ENCODE measurements around the gene ZMAT1. TPM values are rescaled to one million over a fixed set of nuclear protein-coding genes. Genes with fewer than 3 reads are reported as not detected.
"Not testable (repeated sequence)": the region's sequence is repeated elsewhere in the genome, so short reads cannot be mapped to it uniquely, and the experiment has no call there.

ZMAT1 gene
- 10 to 100 TPM; 35.4 to 38.9 TPM for total RNA-seq
- polyA plus RNA-seq, result 1 to 10 TPM; 3.5 to 4.5 (median 4.3) TPM
- total RNA-seq, result 5.0 to 34.9 (median 27.0) reads per million in 6 experiments

DNA sequence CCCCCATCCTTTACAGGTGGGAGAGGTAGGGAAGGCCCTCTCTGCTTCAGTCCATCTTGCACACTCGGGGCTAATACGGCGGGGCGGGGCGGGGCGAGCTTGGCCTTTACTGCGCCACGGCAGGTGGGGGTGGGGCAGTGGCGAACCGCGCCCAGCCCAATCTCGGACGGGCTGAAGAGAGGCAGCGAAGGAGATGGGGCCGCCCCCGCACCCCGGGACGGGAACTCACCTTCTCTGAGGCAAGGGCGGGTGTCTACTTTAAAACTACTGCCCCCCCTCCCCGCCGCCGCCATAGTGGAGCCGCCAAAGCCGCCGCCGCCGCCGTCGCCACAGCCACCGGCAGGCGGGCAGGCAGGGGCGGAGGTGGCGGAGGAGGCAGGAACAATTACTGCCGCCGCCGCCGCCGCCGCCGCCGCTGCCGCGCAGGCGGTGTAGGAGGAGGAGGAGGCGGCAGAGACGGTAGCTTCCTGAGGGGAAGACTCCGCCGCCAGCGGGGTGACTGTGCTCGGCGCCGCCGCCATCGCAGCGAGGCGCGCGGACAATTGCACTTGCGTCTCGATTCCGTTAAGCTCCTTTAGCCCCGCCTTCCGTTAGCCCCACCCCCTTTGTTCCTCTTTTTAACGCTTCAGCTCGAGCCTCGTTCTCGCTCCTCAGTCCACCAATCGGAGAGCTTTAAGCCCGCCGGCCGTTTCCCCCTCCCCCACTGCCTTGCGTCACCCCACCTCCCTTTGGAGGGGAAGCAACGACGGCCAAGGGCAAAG lies at the start of gene ZMAT1:
ZMAT1 (minus strand) TSS at position 540 of the 761 bp plus-strand sequence; CDS start at position 521, 19 bp downstream.
- peak within 1 kb of the TSS; percentile 88 to 94 (median 92) for H3K4me3 Mint-ChIP-seq
- H3K4me1 Mint-ChIP-seq, result peaks cover 16 to 30% (median 22%) of the 10 kb centered on the region in 4 donors
- DNase-seq (peak; percentile 72 to 97 (median 88)), ATAC-seq (peak; percentile 83 to 85)
- H3K27ac Mint-ChIP-seq, result peak within 1 kb of the TSS; percentile 95 to 99 (median 97)
- H3K9me3 Mint-ChIP-seq, result peaks cover 0 to 4% (median 0%) of the 10 kb centered on the region in 9 donors
- peaks cover 0 to 4% (median 0%) of the 10 kb centered on the region in 3 donors for H3K36me3 Mint-ChIP-seq
- H3K27me3 Mint-ChIP-seq, result peaks cover 0 to 2% (median 0%) of the 10 kb centered on the region in 5 donors
- POLR2A ChIA-PET, result interaction anchor here (0.6 to 1.8 kb wide), 15 partner anchors 28 to 1755 kb away, joined by 3 to 16 read pairs (median 5); partner anchors contain the start of genes ARMCX2, ARMCX5, BEX5 and CSTF2

DNA sequence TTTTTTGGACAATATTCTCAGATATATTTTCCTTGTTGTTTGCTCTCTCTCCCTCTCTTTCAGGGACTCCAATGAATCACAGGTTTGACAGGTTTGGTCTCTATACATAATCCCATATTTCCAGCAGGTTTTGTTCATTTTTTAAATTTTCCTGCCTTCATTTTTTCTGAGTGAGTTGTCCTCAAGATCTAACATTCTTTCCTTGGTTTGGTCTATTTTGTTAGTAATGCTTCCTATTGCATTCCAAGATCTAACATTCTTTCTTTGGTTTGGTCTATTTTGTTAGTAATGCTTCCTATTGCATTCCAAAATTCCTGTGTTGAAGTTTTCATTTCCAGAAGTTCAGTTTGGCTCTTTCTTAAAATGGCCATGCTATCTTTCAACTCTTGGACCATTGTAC lies 45.3 kb upstream of the ZMAT1 start:
- Mint-ChIP-seq H3K36me3 (no peaks in the 10 kb centered on the region), H3K9me3 (peaks cover 0 to 21% (median 0%) of the 10 kb centered on the region in 9 donors), H3K4me1 (no peaks in the 10 kb centered on the region), H3K27ac (no peak overlapping the region), H3K27me3 (peaks cover 0 to 7% (median 2%) of the 10 kb centered on the region in 5 donors), H3K4me3 (no peak overlapping the region)
- no peak for DNase-seq
- ATAC-seq, result no peak
- POLR2A ChIA-PET, result no interaction called here

DNA sequence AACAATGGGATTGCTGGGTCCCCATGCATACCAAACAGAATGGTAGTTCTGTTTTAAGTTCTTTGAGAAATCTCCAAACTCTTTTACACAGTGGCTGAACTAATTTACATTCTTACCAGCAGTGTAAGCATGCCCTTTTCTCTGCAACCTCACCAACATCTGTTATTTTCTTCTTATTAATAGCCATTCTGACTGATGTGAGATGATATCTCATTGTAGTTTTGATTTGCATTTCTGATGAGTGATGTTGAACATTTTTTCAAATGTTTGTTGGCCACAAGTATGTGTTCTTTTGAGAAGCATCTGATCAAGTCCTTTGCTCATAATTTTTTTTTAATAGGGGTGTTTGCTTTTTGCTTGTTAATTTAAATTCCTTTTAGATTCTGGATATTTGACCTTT lies 41.2 kb upstream of the ZMAT1 start:
- H3K4me1 Mint-ChIP-seq, result no peaks in the 10 kb centered on the region
- DNase-seq, result no peak
- H3K36me3 Mint-ChIP-seq, result no peaks in the 10 kb centered on the region
- peaks cover 0 to 21% (median 0%) of the 10 kb centered on the region in 9 donors for H3K9me3 Mint-ChIP-seq
- no peak overlapping the region for H3K27ac Mint-ChIP-seq
- ATAC-seq, result no peak
- POLR2A ChIA-PET, result no interaction called here
- H3K4me3 Mint-ChIP-seq, result no peak overlapping the region
- H3K27me3 Mint-ChIP-seq, result peaks cover 0 to 4% (median 0%) of the 10 kb centered on the region in 5 donors

DNA sequence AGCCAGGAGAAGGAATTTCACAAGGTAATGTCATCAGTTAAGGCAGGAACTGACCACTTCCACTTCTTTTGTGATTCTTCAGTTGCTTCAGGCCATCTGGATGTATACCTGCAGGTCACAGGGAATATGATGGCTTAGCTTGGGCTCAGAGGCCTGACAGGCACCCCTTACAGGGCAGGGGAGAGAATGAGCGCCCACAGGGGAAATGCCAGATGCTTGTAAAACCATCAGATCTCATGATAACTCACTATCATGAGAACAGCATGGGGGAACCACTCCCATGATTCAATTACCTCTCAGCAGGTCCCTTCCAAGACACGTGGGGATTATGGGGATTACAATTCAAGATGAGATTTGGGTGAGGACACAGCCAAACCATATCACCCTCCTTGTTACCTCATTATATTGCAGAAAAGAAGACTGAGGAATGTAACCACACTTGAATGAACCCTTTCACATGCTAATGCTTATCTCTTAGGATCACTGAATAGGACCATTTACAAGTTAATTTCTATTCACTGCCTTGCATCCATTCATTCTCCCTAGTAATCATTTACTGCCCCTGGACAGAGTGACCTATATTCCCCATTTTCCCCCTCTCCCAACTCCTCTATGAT lies 33.2 kb upstream of the ZMAT1 start:
- H3K9me3 Mint-ChIP-seq, ATAC-seq, H3K4me3 Mint-ChIP-seq, H3K27ac Mint-ChIP-seq, DNase-seq, H3K4me1 Mint-ChIP-seq, H3K27me3 Mint-ChIP-seq, POLR2A ChIA-PET, H3K36me3 Mint-ChIP-seq: not testable (repeated sequence)

DNA sequence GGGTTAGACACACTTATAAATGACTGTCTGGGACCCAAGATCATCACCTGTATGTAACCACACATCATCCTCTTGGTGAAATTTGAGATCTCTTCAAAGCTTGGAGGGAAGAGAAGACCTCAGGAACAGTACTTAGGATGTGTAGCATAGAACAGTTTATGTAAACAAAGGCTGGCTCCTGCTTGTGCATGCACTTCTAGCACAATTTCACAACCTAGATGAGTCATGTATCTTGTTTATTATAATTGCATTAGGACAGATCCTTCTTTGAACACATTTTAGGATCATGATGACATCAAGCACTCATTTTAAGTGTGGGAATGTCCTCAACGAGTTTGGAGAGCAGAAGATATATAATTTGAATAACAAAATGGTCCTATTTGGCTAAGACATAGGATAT lies 26.3 kb upstream of the ZMAT1 start:
- H3K27ac Mint-ChIP-seq, result no peak overlapping the region

DNA sequence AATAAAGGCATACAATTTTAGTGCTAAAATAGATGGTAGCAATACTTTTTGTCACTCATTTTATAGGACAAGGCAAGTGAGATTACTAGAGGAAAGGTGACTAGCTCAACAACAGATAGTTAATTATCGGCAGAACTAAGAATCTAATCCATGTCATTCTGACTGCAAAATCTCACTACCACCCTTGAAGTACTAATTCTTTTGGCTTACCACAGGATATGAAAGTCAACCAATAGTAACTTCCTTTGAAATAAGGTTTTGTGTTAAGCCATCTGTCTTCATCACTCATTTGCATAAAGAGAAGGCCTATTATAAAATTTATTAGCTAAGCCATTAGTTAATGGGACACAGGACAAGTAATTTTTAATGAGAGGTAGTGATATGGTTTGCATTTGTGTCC lies 25.3 kb upstream of the ZMAT1 start:
- ATAC-seq, result no peak
- Mint-ChIP-seq H3K27ac (no peak overlapping the region), H3K36me3 (peaks cover 0 to 4% (median 2%) of the 10 kb centered on the region in 3 donors), H3K4me3 (no peak overlapping the region), H3K9me3 (peaks cover 0 to 13% (median 9%) of the 10 kb centered on the region in 9 donors), H3K4me1 (peaks cover 0 to 2% (median 0%) of the 10 kb centered on the region in 4 donors), H3K27me3 (peaks cover 1 to 27% (median 19%) of the 10 kb centered on the region in 5 donors)
- POLR2A ChIA-PET, result no interaction called here
- no peak for DNase-seq

More for the DNA sequence above, 26.3 kb upstream of the ZMAT1 start:
- Mint-ChIP-seq H3K27me3 (peaks cover 1 to 27% (median 16%) of the 10 kb centered on the region in 5 donors), H3K36me3 (peaks cover 0 to 6% (median 2%) of the 10 kb centered on the region in 3 donors), H3K4me3 (no peak overlapping the region), H3K4me1 (peaks cover 0 to 2% (median 0%) of the 10 kb centered on the region in 4 donors), H3K9me3 (peaks cover 0 to 6% (median 4%) of the 10 kb centered on the region in 9 donors)
- POLR2A ChIA-PET, result no interaction called here
- ATAC-seq, result no peak
- no peak for DNase-seq

DNA sequence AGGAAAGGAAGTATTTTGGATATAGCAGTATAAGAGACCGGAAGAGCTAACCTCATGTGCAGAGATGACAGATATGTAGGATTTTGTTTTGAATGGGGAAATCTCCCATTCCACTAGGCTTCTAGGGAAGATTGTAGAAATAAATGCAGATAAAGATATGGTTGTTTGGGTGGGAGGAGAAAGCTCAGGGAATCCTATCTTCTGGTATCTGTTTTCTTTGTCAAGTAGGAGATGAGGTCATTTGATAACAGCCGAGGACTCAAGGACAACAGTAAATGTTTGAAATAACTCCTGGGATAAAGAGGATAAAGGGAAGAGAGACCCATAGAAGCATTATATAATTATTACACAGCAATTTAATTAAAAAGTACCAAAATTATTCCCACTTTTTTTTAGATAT lies 24.7 kb upstream of the ZMAT1 start:
- no peak overlapping the region for H3K4me3 Mint-ChIP-seq
- DNase-seq, result no peak
- peaks cover 0 to 8% (median 1%) of the 10 kb centered on the region in 3 donors for H3K36me3 Mint-ChIP-seq
- H3K9me3 Mint-ChIP-seq, result peaks cover 0 to 19% (median 9%) of the 10 kb centered on the region in 9 donors
- H3K27me3 Mint-ChIP-seq, result peaks cover 4 to 27% (median 20%) of the 10 kb centered on the region in 5 donors
- peaks cover 0 to 2% (median 0%) of the 10 kb centered on the region in 4 donors for H3K4me1 Mint-ChIP-seq
- H3K27ac Mint-ChIP-seq, result no peak overlapping the region
- POLR2A ChIA-PET, result no interaction called here
- no peak for ATAC-seq

DNA sequence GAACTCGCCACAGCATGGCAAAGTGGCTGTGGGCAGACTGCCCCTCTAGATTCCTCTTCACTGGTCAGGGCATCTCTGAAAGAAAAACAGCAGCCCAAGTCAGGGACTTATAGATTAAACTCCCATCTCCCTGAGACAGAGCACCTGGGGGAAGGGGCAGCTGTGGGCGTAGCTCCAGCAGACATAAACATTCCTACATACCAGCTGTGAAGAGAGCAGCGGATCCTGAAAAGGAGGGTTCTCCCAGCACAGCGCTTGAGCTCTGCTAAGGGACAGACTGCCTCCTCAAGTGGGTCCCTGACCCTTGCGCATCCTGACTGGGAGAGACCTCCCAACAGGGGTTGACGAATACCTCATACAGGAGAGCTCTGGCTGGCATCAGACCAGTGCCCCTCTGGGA lies 18.8 kb upstream of the ZMAT1 start:
- Mint-ChIP-seq H3K4me3 (no peak overlapping the region), H3K27ac (no peak overlapping the region), H3K4me1 (peaks cover 0 to 5% (median 4%) of the 10 kb centered on the region in 4 donors), H3K27me3 (peaks cover 12 to 44% (median 20%) of the 10 kb centered on the region in 5 donors), H3K36me3 (peaks cover 0 to 8% (median 0%) of the 10 kb centered on the region in 3 donors), H3K9me3 (peaks cover 0 to 23% (median 9%) of the 10 kb centered on the region in 9 donors)
- POLR2A ChIA-PET, result no interaction called here
- DNase-seq (no peak), ATAC-seq (no peak)

DNA sequence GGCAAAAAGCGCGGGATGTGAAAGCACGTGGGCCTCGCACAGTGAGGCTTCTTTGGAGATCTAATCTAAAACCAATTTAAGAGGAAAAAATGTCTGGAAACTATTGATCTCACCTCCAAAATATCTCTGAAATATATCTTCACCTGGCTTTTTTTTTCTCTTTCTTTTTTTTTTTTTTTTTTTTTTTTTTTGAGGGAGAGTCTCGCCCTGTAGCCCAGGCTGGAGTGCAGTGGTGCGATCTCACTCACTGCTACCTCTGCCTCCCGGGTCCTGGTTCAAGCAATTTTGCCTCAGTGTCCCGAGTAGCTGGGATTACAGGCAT lies 383 bp upstream of the ZMAT1 start:
- ATAC-seq, result no peak
- Mint-ChIP-seq H3K27ac (peak overlapping the region; percentile 92 to 98 (median 96)), H3K4me3 (peak overlapping the region; percentile 83 to 94 (median 88)), H3K36me3 (peaks cover 0 to 3% (median 0%) of the 10 kb centered on the region in 3 donors), H3K9me3 (peaks cover 0 to 4% (median 0%) of the 10 kb centered on the region in 9 donors), H3K27me3 (peaks cover 0 to 2% (median 0%) of the 10 kb centered on the region in 5 donors), H3K4me1 (peaks cover 16 to 26% (median 22%) of the 10 kb centered on the region in 4 donors)
- no peak for DNase-seq
- POLR2A ChIA-PET, result interaction anchor here (0.6 to 1.8 kb wide), 13 partner anchors 223 to 1755 kb away, joined by 3 to 16 read pairs (median 6); partner anchors contain the start of genes ARMCX5, BEX5, CSTF2 and GPRASP3

DNA sequence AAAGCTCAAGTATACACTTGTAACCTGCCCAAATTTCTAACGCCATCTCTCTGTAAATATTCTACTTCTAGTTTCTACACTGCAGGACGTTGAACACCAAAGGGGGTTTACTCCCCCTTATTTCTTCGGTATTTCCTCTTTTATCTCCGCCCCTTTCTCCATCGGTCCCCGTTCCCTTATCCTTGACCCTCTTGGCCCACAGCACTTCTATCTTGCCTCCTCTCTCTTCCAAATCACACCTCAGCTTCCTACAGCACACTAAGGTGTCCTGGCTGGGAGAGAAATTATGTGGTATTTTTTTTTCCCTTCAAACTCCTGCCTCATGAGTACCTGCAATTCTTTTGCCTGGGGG lies 715 bp downstream of the ZMAT1 start:
- Mint-ChIP-seq H3K27ac (peak overlapping the region; percentile 87 to 99 (median 96)), H3K27me3 (peaks cover 0 to 2% (median 0%) of the 10 kb centered on the region in 5 donors), H3K36me3 (peaks cover 0 to 4% (median 0%) of the 10 kb centered on the region in 3 donors), H3K4me3 (peak overlapping the region; percentile 88 to 94 (median 92)), H3K9me3 (peaks cover 0 to 4% (median 0%) of the 10 kb centered on the region in 9 donors), H3K4me1 (peaks cover 16 to 32% (median 22%) of the 10 kb centered on the region in 4 donors)
- no peak for DNase-seq
- peak in 1 of 2 donors; percentile 14 for ATAC-seq
- POLR2A ChIA-PET, result interaction anchor here (0.6 to 1.8 kb wide), 9 partner anchors 28 to 1756 kb away, joined by 3 to 16 read pairs (median 5); partner anchors contain the start of genes ARMCX2, ARMCX5, BEX5 and GPRASP3

DNA sequence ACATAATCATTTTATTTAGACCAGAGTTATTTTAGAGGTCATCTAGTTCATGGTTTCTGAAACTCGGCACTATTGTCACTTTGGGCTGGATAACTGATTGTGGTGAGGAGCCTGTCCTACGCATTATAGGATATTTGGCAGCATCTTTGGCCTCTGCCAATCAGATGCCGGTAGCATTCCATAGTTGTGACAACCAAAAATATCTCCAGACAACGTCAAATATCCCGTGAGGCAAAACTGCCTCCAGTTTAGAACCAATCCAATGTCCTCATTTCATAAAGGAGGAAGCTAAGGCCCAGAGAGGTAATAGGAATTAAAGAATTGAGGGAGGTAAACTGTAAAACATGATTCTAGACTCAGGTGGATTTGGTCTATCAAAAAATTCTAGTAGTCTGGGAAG lies 6.1 kb downstream of the ZMAT1 start:
- Mint-ChIP-seq H3K27ac (peak overlapping the region in 1 of 10 donors; percentile 56), H3K4me3 (no peak overlapping the region), H3K9me3 (no peaks in the 10 kb centered on the region), H3K27me3 (no peaks in the 10 kb centered on the region), H3K4me1 (peaks cover 5 to 23% (median 16%) of the 10 kb centered on the region in 4 donors), H3K36me3 (peaks cover 0 to 1% (median 0%) of the 10 kb centered on the region in 3 donors)
- ATAC-seq (no peak), DNase-seq (no peak)
- POLR2A ChIA-PET, result no interaction called here

DNA sequence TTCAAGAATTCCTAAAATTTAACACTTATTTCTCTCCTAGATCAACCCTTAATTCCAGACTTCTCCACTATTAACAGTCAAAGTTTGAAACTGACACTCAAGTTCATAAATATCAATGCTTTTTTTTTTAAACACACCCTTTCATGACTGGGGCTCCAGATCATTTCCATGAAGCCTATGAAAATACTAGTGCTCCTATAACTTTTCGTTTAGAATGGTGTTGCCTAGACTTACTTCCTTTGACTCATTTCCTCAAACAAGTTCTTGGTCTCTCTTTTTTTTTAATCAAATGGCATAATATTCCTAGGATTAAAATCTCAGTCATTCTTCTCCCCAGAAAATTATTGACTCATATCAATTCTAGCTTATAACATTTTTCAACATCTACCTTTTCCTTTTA lies 13.1 kb downstream of the ZMAT1 start:
- peaks cover 0 to 10% (median 0%) of the 10 kb centered on the region in 9 donors for H3K9me3 Mint-ChIP-seq
- H3K27ac Mint-ChIP-seq, result no peak overlapping the region
- no peak for ATAC-seq
- H3K36me3 Mint-ChIP-seq, result peaks cover 9 to 11% (median 10%) of the 10 kb centered on the region in 3 donors
- H3K4me3 Mint-ChIP-seq, result no peak overlapping the region
- DNase-seq, result no peak
- peaks cover 0 to 6% (median 0%) of the 10 kb centered on the region in 4 donors for H3K4me1 Mint-ChIP-seq
- POLR2A ChIA-PET, result no interaction called here
- no peaks in the 10 kb centered on the region for H3K27me3 Mint-ChIP-seq
